Liver (tissue), 10 donors: ENCODE data around the gene OR7G1. TPM values are rescaled to one million over a fixed set of nuclear protein-coding genes. Genes with fewer than 3 reads are reported as not detected.

ENCODE experiments used
- DNase-seq: peaks from one replicate; pipeline ENCODE4 v3.0.0-alpha.2; 2017; ENCODE audit warnings: low spot score
- H3K27ac ChIP-seq, 2 donors: one replicate each; pipeline ENCODE4 v1.7.0; 2013; ENCODE audit warnings: inconsistent platforms in 2 of 2, low read length in 2 of 2, control low read depth in 1 of 2, low read depth in 1 of 2, mild to moderate bottlenecking in 1 of 2
- H3K27me3 ChIP-seq, 4 donors: one replicate each; pipeline versions ENCODE4 v1.6.1 to v1.7.0; 2013; ENCODE audit warnings: low read length in 3 of 4, inconsistent platforms in 1 of 4, mild to moderate bottlenecking in 1 of 4, moderate library complexity in 1 of 4; ENCODE audit not compliant: control insufficient read depth in 4 of 4, insufficient read depth in 4 of 4
- H3K36me3 ChIP-seq, 4 donors: one replicate each; pipeline versions ENCODE4 v1.6.1 to v1.7.0; 2013; ENCODE audit warnings: low read length in 3 of 4, mild to moderate bottlenecking in 3 of 4, low read depth in 1 of 4, moderate library complexity in 1 of 4; ENCODE audit not compliant: control insufficient read depth in 4 of 4, insufficient read depth in 3 of 4
- H3K4me1 ChIP-seq, 4 donors: one replicate each; pipeline versions ENCODE4 v1.6.1 to v1.7.0; 2013; ENCODE audit warnings: low read length in 3 of 4, mild to moderate bottlenecking in 3 of 4, moderate library complexity in 1 of 4; ENCODE audit not compliant: control insufficient read depth in 4 of 4, insufficient read depth in 4 of 4
- H3K4me3 ChIP-seq, 3 donors: one replicate each; pipeline versions ENCODE4 v1.6.1 to v1.7.0; 2013; ENCODE audit warnings: low read length in 3 of 3, control low read depth in 1 of 3, low read depth in 1 of 3, mild to moderate bottlenecking in 1 of 3
- H3K9ac ChIP-seq, 2 donors: one replicate each; pipeline ENCODE4 v1.7.0; 2013; ENCODE audit warnings: low read length in 2 of 2, mild to moderate bottlenecking in 2 of 2, moderate library complexity in 2 of 2, control low read depth in 1 of 2, low read depth in 1 of 2
- H3K9me3 ChIP-seq, 4 donors: one replicate each; pipeline versions ENCODE4 v1.6.1 to v1.7.0; 2013; ENCODE audit warnings: low read length in 3 of 4; ENCODE audit not compliant: control insufficient read depth in 4 of 4
- EGR1 ChIP-seq, 2 donors: IDR thresholded peaks; 2 replicates each; pipeline ENCODE4 v1.6.1; 2016 to 2018; ENCODE audit warnings: antibody characterized with exemption in 2 of 2, low read depth in 2 of 2
- FOXA1 ChIP-seq: IDR thresholded peaks from 2 replicates; pipeline ENCODE4 v1.6.1; 2016; ENCODE audit warnings: antibody characterized with exemption
- FOXA2 ChIP-seq: IDR thresholded peaks from 2 replicates; pipeline ENCODE4 v1.6.1; 2016; ENCODE audit warnings: antibody characterized with exemption
- HNF4A ChIP-seq, 2 donors: conservative IDR thresholded peaks; 2 replicates each; pipeline ENCODE4 v1.6.1; 2016; ENCODE audit warnings: antibody characterized with exemption in 2 of 2, mild to moderate bottlenecking in 2 of 2
- HNF4G ChIP-seq: IDR thresholded peaks from 2 replicates; pipeline ENCODE4 v1.6.1; 2016; ENCODE audit warnings: antibody characterized with exemption
- JUND ChIP-seq, 2 donors: IDR thresholded peaks; 2 replicates each; pipeline ENCODE4 v1.6.1; 2016; ENCODE audit warnings: antibody characterized with exemption in 2 of 2
- REST ChIP-seq: IDR thresholded peaks from 2 replicates; pipeline ENCODE4 v1.6.1; 2016; ENCODE audit warnings: antibody characterized with exemption, mild to moderate bottlenecking
- RXRA ChIP-seq, 2 donors: IDR thresholded peaks; 2 replicates each; pipeline ENCODE4 v1.6.1; 2017 to 2018; ENCODE audit warnings: antibody characterized with exemption in 2 of 2, mild to moderate bottlenecking in 1 of 2
- YY1 ChIP-seq: IDR thresholded peaks from 2 replicates; pipeline ENCODE4 v1.6.1; 2016; ENCODE audit warnings: antibody characterized with exemption, mild to moderate bottlenecking
- WGBS: extraction: QIAGEN DNeasy Blood & Tissue Kit; methylation state at CpG from one replicate; pipeline ENCODE4 v1.1.7; 2013; 5-methylcytosine and 5-hydroxymethylcytosine counted together
- polyA plus RNA-seq, 2 donors: library from polyadenylated mRNA; stranded (reverse) in 1 of 2; unstranded in 1 of 2; fragments of 200-250 nt in 1 of 2; fragments of >200 nt in 1 of 2; fragmentation: Nextera tagmentation in 1 of 2; extraction: Ambion mirVana in 1 of 2; gene quantifications; one replicate each; pipeline versions ENCODE4 v1.2.1 to v1.2.3, GENCODE V29; 2013 to 2015
- small RNA-seq: library from RNA; depleted of rRNA; stranded (forward); fragments of <200 nt; gene quantifications from one replicate; pipeline ENCODE3, GENCODE V24; 2014
- total RNA-seq, 2 donors: library from RNA; depleted of rRNA; stranded (reverse); fragments of >200 nt; gene quantifications; one replicate each; pipeline ENCODE4 v1.2.3, GENCODE V29; 2014
- donor health status: healthy.
- donor health status: healthy.
- donor health status: healthy.
- donor health status: healthy.
- donor health status: healthy.

OR7G1 gene
- total and polyA plus RNA-seq, 4 donors, result not detected

- H3K9ac ChIP-seq, result no peak overlapping the region
- no peak for DNase-seq
- no peaks in the 10 kb centered on the region for H3K9me3 ChIP-seq
- H3K4me3 ChIP-seq, result no peak overlapping the region
- no peak for TF ChIP-seq FOXA1
- no peak for TF ChIP-seq HNF4G
- TF ChIP-seq FOXA2, result no peak
- no peak for TF ChIP-seq EGR1 (IDR thresholded peaks at IDR 0.05; ENCODE audit: low read depth in 2 of 2)
- no peak for TF ChIP-seq HNF4A (conservative IDR thresholded peaks at IDR 0.05)
- TF ChIP-seq REST, result no peak
- no peak for TF ChIP-seq YY1
- TF ChIP-seq JUND (IDR thresholded peaks at IDR 0.05), result no peak
- no peak for TF ChIP-seq RXRA (IDR thresholded peaks at IDR 0.05)
- no peaks in the 10 kb centered on the region for H3K4me1 ChIP-seq
- no peak overlapping the region for H3K27ac ChIP-seq
- no peaks in the 10 kb centered on the region for H3K36me3 ChIP-seq
- 70% methylated on average over 12 of the region's 12 CpGs for WGBS
- no peaks in the 10 kb centered on the region for H3K27me3 ChIP-seq
Measured at GRCh38 chr19:9065457-9066014, 50.0 kb downstream of the OR7G1 start.

Small RNAs within 50 kb of the gene (small RNA-seq; reads per million reads assigned to genes)
- gene OR1M4P, result not detected

Other genes starting within 250 kb of the OR7G1 start
- gene MUC16, start 105.4 kb downstream of the OR7G1 start, total RNA-seq, result under 1 TPM in 1 of 2 donors, not detected in 1; under 0.01 TPM
- gene MUC16, start 105.4 kb downstream of the OR7G1 start, polyA plus RNA-seq, result not detected
- gene OR1M1, start 28.7 kb downstream of the OR7G1 start, total RNA-seq, result not detected
- gene OR1M1, start 28.7 kb downstream of the OR7G1 start, polyA plus RNA-seq, result not detected
- gene OR7G2, start 8.3 kb downstream of the OR7G1 start, total RNA-seq, result not detected
- gene OR7G2, start 8.3 kb downstream of the OR7G1 start, polyA plus RNA-seq, result not detected
- gene OR7G3, start 11.2 kb upstream of the OR7G1 start, total RNA-seq, result not detected
- gene OR7G3, start 11.2 kb upstream of the OR7G1 start, polyA plus RNA-seq, result not detected
- gene ZNF317, start 24.6 kb upstream of the OR7G1 start, total RNA-seq, result 10 to 100 TPM in 1 of 2 donors, 1 to 10 TPM in 1; 9.9 to 11.6 TPM
- 10 to 100 TPM in 1 of 2 donors, 1 to 10 TPM in 1; 7.8 to 11.2 TPM for gene ZNF317, start 24.6 kb upstream of the OR7G1 start, polyA plus RNA-seq
- not detected for gene OR7D2, start 63.2 kb upstream of the OR7G1 start, total RNA-seq
- under 1 TPM; 0.06 to 0.18 TPM for gene OR7D2, start 63.2 kb upstream of the OR7G1 start, polyA plus RNA-seq
- gene OR7D4, start 103.8 kb upstream of the OR7G1 start, total RNA-seq, result not detected
- gene OR7D4, start 103.8 kb upstream of the OR7G1 start, polyA plus RNA-seq, result not detected
- gene OR7E24, start 135.2 kb upstream of the OR7G1 start, total RNA-seq, result not detected
- not detected for gene OR7E24, start 135.2 kb upstream of the OR7G1 start, polyA plus RNA-seq
- gene ZNF699, start 194.1 kb upstream of the OR7G1 start, total RNA-seq, result 1 to 10 TPM; 2.5 to 3.0 TPM
- 1 to 10 TPM in 1 of 2 donors, under 1 TPM in 1; 0.91 to 1.1 TPM for gene ZNF699, start 194.1 kb upstream of the OR7G1 start, polyA plus RNA-seq
- gene ZNF559, start 208.4 kb upstream of the OR7G1 start, total RNA-seq, result 1 to 10 TPM; 2.6 to 6.2 TPM
- gene ZNF559, start 208.4 kb upstream of the OR7G1 start, polyA plus RNA-seq, result 1 to 10 TPM; 3.1 to 4.1 TPM
- gene ZNF177, start 247.2 kb upstream of the OR7G1 start, total RNA-seq, result under 1 TPM; 0.51 to 0.67 TPM
- under 1 TPM; 0.32 to 0.40 TPM for gene ZNF177, start 247.2 kb upstream of the OR7G1 start, polyA plus RNA-seq